ENCODE data around the gene PTCSC3.

PTCSC3 gene

GRCh38 chr14:36176524-36176923 is at the start of gene PTCSC3:
TSS of gene PTCSC3 (minus strand) at chr14:36176722.
- DNase-seq (ENCODE audit: low read depth in 2 of 2): no peak

GRCh38 chr14:36226164-36226563 is 49.6 kb upstream of the PTCSC3 start:
- DNase-seq (ENCODE audit: low read depth in 2 of 2): no peak

DNA sequence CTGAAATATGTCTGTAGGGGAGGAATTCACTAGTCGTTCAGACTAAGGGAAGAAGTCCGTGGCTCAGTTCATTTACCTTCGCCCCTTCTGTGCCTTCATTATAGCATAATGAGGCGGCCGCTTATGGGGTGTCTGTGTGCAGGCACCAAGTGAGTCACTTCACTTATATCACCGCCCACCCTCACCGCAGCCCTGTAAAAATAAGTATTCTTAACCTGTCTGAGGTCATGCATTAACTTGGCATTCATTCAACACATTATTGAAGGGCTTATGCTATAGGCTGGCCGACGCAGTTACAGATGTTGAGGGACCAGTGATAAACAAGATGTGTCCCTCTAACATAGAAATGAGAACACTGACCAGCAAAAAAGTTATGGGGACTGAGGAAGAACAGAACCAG is 47.7 kb upstream of the PTCSC3 start:
- DNase-seq (ENCODE audit: low read depth in 2 of 2): no peak

GRCh38 chr14:36223558-36223957 is 47.0 kb upstream of the PTCSC3 start:
- no peak for DNase-seq (ENCODE audit: low read depth in 2 of 2)

- no peak for DNase-seq (ENCODE audit: low read depth in 2 of 2)
Observed at GRCh38 chr14:36222952-36223468, 46.5 kb upstream of the PTCSC3 start.

DNA sequence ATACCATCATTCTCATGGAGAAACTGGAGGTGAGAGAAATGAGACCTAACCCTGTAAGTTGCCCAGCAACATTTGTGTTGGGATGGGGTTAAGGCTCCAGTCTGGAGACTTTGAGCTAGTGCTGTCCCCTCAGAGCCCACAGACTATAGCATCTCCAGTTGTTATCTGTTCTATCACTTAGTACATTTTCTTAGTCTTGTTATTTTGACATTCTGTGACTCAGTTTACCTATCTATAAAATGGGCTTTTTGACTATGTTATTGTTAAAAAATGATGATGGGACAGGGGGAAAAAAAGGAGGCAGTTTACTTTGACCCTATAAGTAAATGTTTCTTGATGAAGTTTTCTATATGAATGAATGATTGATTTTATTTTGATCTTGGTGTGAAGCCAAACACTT is 45.8 kb upstream of the PTCSC3 start:
- DNase-seq (ENCODE audit: low read depth in 2 of 2): no peak

- DNase-seq (ENCODE audit: low read depth in 2 of 2): no peak
Observed at GRCh38 chr14:36221112-36221511, 44.6 kb upstream of the PTCSC3 start.

DNA sequence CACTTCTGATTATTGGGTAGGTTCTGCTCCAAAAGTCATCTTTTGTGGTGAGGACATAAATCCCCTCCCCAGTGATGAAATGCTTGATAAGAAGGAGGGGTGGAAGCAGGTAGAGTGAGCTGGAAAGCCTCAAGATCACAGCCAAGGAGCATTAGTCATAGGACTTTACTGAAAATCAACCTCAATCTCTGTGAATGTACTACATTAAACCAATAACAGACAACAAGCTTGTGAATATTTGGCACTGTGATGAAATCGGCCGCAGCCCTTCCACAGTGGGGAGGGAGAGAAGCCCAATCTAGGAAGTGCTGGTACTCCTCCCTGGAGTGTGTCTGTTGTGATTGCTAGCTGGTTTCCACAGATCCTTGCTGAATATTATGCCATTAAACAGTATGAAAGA is 41.2 kb upstream of the PTCSC3 start:
- DNase-seq (ENCODE audit: low read depth in 2 of 2): no peak

DNA sequence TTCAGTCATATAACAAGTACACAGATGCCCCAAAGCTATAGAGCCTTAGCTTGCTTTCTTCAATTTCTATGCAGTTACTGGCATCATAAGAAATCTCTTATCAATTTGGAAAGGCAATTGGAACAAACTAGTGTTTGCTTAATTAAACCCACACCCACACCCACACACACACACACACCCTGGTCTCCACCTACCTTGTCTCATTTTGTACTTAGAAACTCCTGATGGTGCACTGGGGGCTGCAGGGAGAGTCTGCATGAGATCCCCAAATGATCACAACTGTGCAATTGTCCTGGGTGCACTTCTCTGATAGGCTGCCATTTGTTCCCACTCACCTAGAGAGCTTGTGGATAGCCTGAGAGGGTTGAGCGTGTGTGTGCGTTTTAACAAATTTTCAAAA is 40.5 kb upstream of the PTCSC3 start:
- no peak for DNase-seq (ENCODE audit: low read depth in 2 of 2)

DNA sequence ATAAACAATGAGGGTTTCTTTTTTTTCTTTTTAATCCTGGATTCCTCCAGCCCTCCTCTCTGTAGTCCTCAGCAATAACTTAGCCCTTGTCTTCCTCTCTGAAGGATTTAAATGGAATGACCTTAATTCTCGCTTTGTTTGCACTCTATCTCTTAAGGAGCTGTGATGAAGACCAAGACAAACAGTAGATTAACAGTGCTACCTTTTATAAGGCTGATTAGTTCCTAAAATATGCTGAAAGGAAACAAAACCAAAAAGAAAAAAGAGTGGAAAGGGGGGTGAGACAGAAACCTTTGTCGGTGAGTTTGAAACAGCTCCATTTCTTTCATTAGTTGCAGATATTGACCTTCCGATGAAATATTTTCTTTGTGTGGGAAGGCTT is 38.7 kb upstream of the PTCSC3 start:
- DNase-seq (ENCODE audit: low read depth in 2 of 2): no peak

- no peak for DNase-seq (ENCODE audit: low read depth in 2 of 2)
Observed at GRCh38 chr14:36214476-36215216, 38.1 kb upstream of the PTCSC3 start.

DNA sequence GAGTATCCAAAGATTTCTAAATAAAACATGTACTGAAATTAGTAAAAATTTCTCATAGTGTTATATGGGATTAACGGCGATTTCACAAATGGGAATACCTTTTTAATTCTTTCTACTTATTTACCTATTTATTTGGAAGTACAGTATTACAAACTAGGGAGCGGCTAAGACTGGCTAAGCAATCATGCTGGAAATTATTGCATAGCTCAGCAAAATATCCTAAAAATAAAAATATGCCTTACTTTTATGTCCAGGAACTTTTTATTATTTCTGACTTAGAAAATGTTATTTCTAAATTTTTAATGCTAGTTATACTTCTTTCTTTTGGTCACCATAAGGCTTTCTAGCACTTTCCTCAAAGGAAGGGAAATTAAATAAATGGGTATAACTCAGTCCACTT is 36.5 kb upstream of the PTCSC3 start:
- no peak for DNase-seq (ENCODE audit: low read depth in 2 of 2)

DNA sequence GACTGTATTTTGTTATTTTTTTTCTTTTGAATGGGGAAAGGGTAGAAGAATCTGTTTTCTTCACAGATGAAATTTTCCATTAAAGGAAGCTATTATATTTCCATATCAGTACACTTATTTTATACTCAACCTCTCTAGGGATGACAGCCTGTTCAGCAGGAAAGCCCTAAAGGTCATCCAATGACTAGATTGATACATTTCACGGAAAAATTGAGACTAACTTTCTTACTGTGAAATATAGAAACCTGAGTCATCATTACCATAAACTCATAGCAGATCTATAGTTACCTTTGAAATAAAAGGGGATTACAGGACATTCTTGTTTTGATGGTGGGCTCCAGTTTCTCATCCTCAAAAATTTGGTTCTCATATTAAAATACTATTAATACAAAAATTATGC is 36.1 kb upstream of the PTCSC3 start:
- no peak for DNase-seq (ENCODE audit: low read depth in 2 of 2)

DNA sequence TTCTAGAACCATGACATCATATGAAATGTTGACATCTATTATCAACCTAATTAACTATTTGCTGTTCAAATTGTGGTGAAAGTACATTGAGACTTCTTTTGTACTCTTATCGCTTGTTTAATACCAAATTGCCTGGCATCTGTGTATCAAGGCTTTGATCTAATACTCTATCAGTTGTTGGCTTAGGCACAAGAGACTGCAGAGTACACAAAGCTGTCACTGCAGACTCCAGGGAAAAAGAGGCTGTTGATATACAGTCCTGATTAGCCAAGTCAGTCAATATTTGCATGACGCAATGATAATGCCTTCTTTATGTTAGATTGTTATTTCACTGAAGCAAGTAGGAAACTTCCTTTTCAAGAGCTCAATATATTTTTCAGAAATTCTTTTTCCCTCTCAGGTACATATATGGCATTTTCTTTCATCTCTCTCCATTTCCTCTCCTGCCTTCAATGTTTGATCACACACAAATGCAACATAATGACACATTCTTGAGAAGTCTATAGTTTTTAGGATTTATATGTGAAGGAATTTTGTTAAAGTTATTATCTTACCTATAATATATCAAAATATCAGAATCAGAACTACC is 32.3 kb upstream of the PTCSC3 start:
- no peak for DNase-seq (ENCODE audit: low read depth in 2 of 2)

- DNase-seq (ENCODE audit: low read depth in 2 of 2): no peak
Observed at GRCh38 chr14:36207500-36207899, 31.0 kb upstream of the PTCSC3 start.

GRCh38 chr14:36204461-36205073 is 28.0 kb upstream of the PTCSC3 start:
- DNase-seq (ENCODE audit: low read depth in 2 of 2): no peak

DNA sequence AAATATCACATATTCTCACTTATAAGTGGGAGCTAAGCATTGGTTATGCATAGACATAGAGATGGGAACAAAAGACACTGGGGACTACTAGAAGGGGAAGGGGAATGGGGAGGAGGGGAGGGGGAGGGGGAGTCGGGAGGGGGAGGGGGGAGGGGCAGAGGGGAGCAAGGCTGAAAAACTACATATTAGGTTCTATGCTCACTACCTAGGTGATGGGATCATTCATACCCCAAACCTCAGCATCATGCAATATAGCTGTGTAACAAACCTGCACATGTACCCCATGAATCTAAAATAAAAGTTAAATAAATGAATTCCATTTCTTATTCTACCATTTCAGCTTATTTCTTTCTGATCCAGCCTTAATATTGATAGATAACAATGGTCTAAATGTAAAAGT is 21.9 kb upstream of the PTCSC3 start:
- no peak for DNase-seq (ENCODE audit: low read depth in 2 of 2)

DNA sequence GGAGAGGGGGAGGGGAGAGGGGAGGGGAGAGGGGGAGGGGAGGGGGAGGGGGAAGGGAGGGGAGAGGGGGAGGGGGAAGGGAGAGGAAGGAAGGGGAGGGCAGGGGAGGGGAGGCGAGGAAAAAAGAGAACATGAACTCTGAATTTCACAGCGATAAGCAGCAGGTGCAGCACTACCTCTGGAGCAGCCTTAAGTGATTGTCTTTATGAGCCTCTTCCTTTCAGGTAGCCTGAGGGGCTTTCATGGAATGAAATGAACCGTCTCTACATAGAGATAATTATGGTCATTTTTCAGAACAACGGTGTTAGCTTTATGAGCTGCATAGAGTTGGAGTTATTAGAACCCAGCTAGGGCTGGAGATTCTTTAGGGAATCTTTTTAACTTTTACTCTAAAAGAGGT is 18.1 kb upstream of the PTCSC3 start:
- DNase-seq (ENCODE audit: low read depth in 2 of 2): no peak

DNA sequence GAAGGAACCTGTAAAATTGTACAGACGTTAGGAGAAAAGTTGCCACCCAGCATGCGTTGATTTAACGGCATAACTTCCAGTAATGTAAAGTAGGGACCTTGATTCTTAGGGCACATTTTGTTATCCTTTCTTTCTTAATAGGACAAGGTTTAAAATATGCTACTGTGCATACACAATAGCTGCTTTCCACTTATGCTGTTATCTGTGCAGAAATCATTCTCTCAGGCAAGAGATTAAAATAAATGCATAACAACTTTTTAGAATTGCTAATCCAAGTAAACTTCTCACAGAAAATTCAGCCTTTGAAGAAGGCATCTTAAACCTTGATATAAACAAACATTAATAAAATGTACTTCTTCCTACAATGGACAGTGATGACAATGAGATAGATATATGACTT is 16.0 kb upstream of the PTCSC3 start:
- DNase-seq (ENCODE audit: low read depth in 2 of 2): no peak

DNA sequence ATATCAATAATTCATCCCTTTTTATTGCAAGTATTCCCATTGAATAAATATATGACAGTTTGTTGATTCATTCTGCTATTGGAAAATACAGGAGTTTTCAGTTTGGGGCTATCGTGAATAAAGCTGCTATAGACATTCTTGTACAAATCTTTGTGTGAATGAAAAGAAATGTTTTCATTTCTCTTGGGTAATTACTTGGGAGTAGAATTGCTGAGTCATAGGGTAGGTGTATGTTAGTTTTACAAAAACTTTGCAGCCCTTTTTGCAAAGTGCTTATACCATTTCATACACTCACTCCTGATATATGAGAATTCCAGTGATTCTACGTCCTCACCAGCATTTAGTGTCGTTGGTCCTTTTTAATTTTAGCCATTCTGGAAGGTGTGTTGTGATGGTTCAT is 6.9 kb upstream of the PTCSC3 start:
- no peak for DNase-seq (ENCODE audit: low read depth in 2 of 2)

GRCh38 chr14:36181417-36181816 is 4.9 kb upstream of the PTCSC3 start:
- DNase-seq (ENCODE audit: low read depth in 2 of 2): no peak

- DNase-seq (ENCODE audit: low read depth in 2 of 2): no peak
Observed at GRCh38 chr14:36177489-36177888, 967 bp upstream of the PTCSC3 start.

DNA sequence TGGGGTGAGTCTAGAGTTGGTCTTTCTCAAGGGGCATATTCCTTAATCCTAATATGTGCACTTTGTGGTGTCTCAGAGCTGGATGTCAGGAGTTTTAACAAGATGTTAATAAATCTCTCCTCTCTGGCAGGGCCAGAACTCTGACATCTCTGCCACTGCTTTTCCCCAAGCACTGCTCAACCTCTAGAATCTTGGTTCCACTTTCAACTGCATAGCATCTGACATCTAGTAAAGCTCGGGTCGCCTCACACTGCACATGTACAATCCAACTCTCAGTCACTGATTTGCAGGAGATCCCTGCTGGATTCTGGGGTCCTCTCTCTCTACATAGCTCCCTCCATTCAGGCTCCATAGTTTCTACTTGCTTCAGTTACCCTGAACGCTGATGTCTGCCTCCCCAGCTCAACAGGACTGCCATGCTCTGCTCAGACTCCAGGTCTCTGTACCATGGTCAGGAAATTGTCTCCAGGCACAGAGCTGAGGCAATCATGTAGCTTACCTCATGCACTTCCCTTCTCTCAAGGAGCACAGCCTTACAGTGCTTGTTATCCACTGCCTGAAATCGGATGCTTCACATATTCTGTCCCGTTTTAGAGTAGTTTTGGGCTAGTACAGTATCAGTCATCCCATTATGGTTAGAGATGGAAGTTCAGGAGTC is 1.6 kb downstream of the PTCSC3 start:
- no peak for DNase-seq (ENCODE audit: low read depth in 2 of 2)
